K562 (cell line): ENCODE data around the gene CC2D2B.

Source experiments
- EZH2 ChIP-seq: IDR thresholded peaks from 2 replicates; pipeline ENCODE4 v1.6.1; 2012; ENCODE audit warnings: low read depth, mild to moderate bottlenecking, inconsistent platforms, low read length, borderline replicate concordance
- GABPA ChIP-seq: fragments of 200-800 bp; sonication (Bioruptor generic); conservative IDR thresholded peaks from 2 replicates; pipeline ENCODE4 v1.6.1; 2016; ENCODE audit warnings: low read depth, missing genetic modification characterization, missing compliant biosample characterization
- HCFC1 ChIP-seq: IDR thresholded peaks from 2 replicates; pipeline ENCODE4 v1.6.1; 2012; ENCODE audit warnings: low read depth, low read length, improper control_type of control experiment
- MEF2A ChIP-seq: IDR thresholded peaks from 2 replicates; pipeline ENCODE4 v1.6.1; 2011; ENCODE audit warnings: low read depth, mild to moderate bottlenecking, low read length, moderate library complexity; ENCODE audit not compliant: control insufficient read depth
- RFX5 ChIP-seq: IDR thresholded peaks from 2 replicates; pipeline ENCODE4 v1.6.1; 2011; ENCODE audit warnings: low read depth, mild to moderate bottlenecking, improper control_type of control experiment, low read length
- SRSF7 ChIP-seq: fragments of 200-400 bp; formaldehyde crosslinking; optimal IDR thresholded peaks from 2 replicates; pipeline ENCODE3; 2017; ENCODE audit warnings: mild to moderate bottlenecking, low read depth, low read length
- TF ChIP-seq, protein P1 (sequence below): fragments of 450-650 bp; IDR thresholded peaks from 2 replicates; pipeline ENCODE4 v1.6.1; 2017; ENCODE audit warnings: antibody characterized with exemption, mild to moderate bottlenecking
- TF ChIP-seq, protein P2 (sequence below): sonication (generic); formaldehyde crosslinking; IDR thresholded peaks from 2 replicates; pipeline ENCODE4 v1.8.1; 2022; ENCODE audit warnings: missing genetic modification reagents

- TF ChIP-seq, protein P1, sequence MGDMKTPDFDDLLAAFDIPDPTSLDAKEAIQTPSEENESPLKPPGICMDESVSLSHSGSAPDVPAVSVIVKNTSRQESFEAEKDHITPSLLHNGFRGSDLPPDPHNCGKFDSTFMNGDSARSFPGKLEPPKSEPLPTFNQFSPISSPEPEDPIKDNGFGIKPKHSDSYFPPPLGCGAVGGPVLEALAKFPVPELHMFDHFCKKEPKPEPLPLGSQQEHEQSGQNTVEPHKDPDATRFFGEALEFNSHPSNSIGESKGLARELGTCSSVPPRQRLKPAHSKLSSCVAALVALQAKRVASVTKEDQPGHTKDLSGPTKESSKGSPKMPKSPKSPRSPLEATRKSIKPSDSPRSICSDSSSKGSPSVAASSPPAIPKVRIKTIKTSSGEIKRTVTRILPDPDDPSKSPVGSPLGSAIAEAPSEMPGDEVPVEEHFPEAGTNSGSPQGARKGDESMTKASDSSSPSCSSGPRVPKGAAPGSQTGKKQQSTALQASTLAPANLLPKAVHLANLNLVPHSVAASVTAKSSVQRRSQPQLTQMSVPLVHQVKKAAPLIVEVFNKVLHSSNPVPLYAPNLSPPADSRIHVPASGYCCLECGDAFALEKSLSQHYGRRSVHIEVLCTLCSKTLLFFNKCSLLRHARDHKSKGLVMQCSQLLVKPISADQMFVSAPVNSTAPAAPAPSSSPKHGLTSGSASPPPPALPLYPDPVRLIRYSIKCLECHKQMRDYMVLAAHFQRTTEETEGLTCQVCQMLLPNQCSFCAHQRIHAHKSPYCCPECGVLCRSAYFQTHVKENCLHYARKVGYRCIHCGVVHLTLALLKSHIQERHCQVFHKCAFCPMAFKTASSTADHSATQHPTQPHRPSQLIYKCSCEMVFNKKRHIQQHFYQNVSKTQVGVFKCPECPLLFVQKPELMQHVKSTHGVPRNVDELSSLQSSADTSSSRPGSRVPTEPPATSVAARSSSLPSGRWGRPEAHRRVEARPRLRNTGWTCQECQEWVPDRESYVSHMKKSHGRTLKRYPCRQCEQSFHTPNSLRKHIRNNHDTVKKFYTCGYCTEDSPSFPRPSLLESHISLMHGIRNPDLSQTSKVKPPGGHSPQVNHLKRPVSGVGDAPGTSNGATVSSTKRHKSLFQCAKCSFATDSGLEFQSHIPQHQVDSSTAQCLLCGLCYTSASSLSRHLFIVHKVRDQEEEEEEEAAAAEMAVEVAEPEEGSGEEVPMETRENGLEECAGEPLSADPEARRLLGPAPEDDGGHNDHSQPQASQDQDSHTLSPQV, result no peak
- TF ChIP-seq EZH2 (no peak), MEF2A (no peak), RFX5 (no peak), HCFC1 (no peak), SRSF7 (no peak), GABPA (tag) (no peak)
- TF ChIP-seq, protein P2, sequence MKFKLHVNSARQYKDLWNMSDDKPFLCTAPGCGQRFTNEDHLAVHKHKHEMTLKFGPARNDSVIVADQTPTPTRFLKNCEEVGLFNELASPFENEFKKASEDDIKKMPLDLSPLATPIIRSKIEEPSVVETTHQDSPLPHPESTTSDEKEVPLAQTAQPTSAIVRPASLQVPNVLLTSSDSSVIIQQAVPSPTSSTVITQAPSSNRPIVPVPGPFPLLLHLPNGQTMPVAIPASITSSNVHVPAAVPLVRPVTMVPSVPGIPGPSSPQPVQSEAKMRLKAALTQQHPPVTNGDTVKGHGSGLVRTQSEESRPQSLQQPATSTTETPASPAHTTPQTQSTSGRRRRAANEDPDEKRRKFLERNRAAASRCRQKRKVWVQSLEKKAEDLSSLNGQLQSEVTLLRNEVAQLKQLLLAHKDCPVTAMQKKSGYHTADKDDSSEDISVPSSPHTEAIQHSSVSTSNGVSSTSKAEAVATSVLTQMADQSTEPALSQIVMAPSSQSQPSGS (CRISPR knock-in tag), result no peak
Measured at GRCh38 chr10:96013956-96014355, 106.2 kb downstream of the CC2D2B start.
